Neuronal stem cell (in vitro differentiated cells): ENCODE measurements around the gene CMSS1.

Experiments
- DNase-seq: peaks from one replicate; pipeline ENCODE4 v3.0.0-alpha.2; 2013; ENCODE audit warnings: low spot score
- H2AFZ ChIP-seq: one replicate; pipeline ENCODE4 v1.6.1; 2013; ENCODE audit warnings: mild to moderate bottlenecking, low read length, inconsistent platforms
- H2AK5ac ChIP-seq: 2 replicates; pipeline ENCODE4 v1.6.1; 2013; ENCODE audit warnings: low read depth, mild to moderate bottlenecking, inconsistent platforms, low read length, moderate library complexity, mixed read lengths
- H2BK120ac ChIP-seq: 2 replicates; pipeline ENCODE4 v1.6.1; 2013; ENCODE audit warnings: low read depth, mild to moderate bottlenecking, inconsistent platforms, low read length, moderate library complexity, mixed read lengths
- H2BK12ac ChIP-seq: one replicate; pipeline ENCODE4 v1.6.1; 2013; ENCODE audit warnings: low read length, inconsistent platforms
- H2BK15ac ChIP-seq: 2 replicates; pipeline ENCODE4 v1.6.1; 2013; ENCODE audit warnings: mild to moderate bottlenecking, low read length, inconsistent platforms, mixed read lengths
- H2BK5ac ChIP-seq: one replicate; pipeline ENCODE4 v1.6.1; 2013; ENCODE audit warnings: inconsistent platforms, mild to moderate bottlenecking, low read length, moderate library complexity
- H3K14ac ChIP-seq: one replicate; pipeline ENCODE4 v1.6.1; 2013; ENCODE audit warnings: low read length, inconsistent platforms
- H3K18ac ChIP-seq: 2 replicates; pipeline ENCODE4 v1.6.1; 2013; ENCODE audit warnings: low read length, inconsistent platforms
- H3K23ac ChIP-seq: 2 replicates; pipeline ENCODE4 v1.6.1; 2013; ENCODE audit warnings: low read depth, mild to moderate bottlenecking, mixed read lengths, low read length, inconsistent platforms; ENCODE audit not compliant: poor library complexity
- H3K27ac ChIP-seq: replicated peaks from 3 replicates; pipeline ENCODE4 v1.5.1; 2013; ENCODE audit warnings: low read length, inconsistent platforms
- H3K27me3 ChIP-seq, 3 experiments: 2 replicates each; pipeline ENCODE4 v1.6.1; 2013; ENCODE audit warnings: low read length in 3 of 3, mild to moderate bottlenecking in 2 of 3, inconsistent platforms in 1 of 3, low read depth in 1 of 3, mixed read lengths in 1 of 3, moderate library complexity in 1 of 3; ENCODE audit not compliant: control insufficient read depth in 3 of 3, insufficient read depth in 3 of 3
- H3K36me3 ChIP-seq, 2 donors: replicated peaks in 1 of 2; 2 replicates each; pipeline ENCODE4 v1.6.1; 2013; ENCODE audit warnings: low read length in 2 of 2; ENCODE audit not compliant: control insufficient read depth in 2 of 2, insufficient read depth in 2 of 2
- H3K4ac ChIP-seq: 2 replicates; pipeline ENCODE4 v1.6.1; 2013; ENCODE audit warnings: inconsistent platforms, mild to moderate bottlenecking, low read length, moderate library complexity
- H3K4me1 ChIP-seq, 2 donors: 1 replicate in 1 of 2; 2 replicates in 1 of 2; pipeline ENCODE4 v1.6.1; 2013; ENCODE audit warnings: low read length in 2 of 2, low read depth in 1 of 2; ENCODE audit not compliant: control insufficient read depth in 2 of 2, insufficient read depth in 1 of 2
- H3K4me2 ChIP-seq: one replicate; pipeline ENCODE4 v1.6.1; 2013; ENCODE audit warnings: mild to moderate bottlenecking, low read length, inconsistent platforms; ENCODE audit not compliant: insufficient read depth, poor library complexity, severe bottlenecking
- H3K4me3 ChIP-seq, 2 donors: 2 replicates each; pipeline ENCODE4 v1.5.1; 2013; ENCODE audit warnings: low read length in 2 of 2, mild to moderate bottlenecking in 2 of 2, inconsistent platforms in 1 of 2, moderate library complexity in 1 of 2
- H3K79me1 ChIP-seq: one replicate; pipeline ENCODE4 v1.6.1; 2013; ENCODE audit warnings: low read depth, mild to moderate bottlenecking, inconsistent platforms, low read length, moderate library complexity
- H3K9ac ChIP-seq: one replicate; pipeline ENCODE4 v1.6.1; 2013; ENCODE audit warnings: mild to moderate bottlenecking, low read depth, low read length, inconsistent platforms; ENCODE audit not compliant: poor library complexity
- H3K9me3 ChIP-seq, 2 donors: replicated peaks in 1 of 2; 2 replicates each; pipeline versions ENCODE3 to v1.6.1; 2013; ENCODE audit warnings: low read length in 2 of 2, mild to moderate bottlenecking in 2 of 2, inconsistent platforms in 1 of 2, low read depth in 1 of 2, mixed read lengths in 1 of 2, moderate library complexity in 1 of 2; ENCODE audit not compliant: control insufficient read depth in 2 of 2, insufficient read depth in 1 of 2
- H4K8ac ChIP-seq: one replicate; pipeline ENCODE4 v1.6.1; 2013; ENCODE audit warnings: low read depth, mild to moderate bottlenecking, inconsistent platforms, low read length, moderate library complexity
- H4K91ac ChIP-seq: one replicate; pipeline ENCODE4 v1.6.1; 2013; ENCODE audit warnings: low read length, low read depth, mild to moderate bottlenecking, inconsistent platforms; ENCODE audit not compliant: poor library complexity
- WGBS, 2 donors: extraction: QIAGEN DNeasy Blood & Tissue Kit; methylation state at CpG; one replicate each; pipeline ENCODE4 v1.1.7; 2013; ENCODE audit warnings: missing lambda C conversion rate in 2 of 2, mixed read lengths in 1 of 2; ENCODE audit not compliant: insufficient read length in 2 of 2, insufficient replicate concordance in 1 of 2; ENCODE audit errors: extremely low coverage in 2 of 2; 5-methylcytosine and 5-hydroxymethylcytosine counted together

CMSS1 gene

DNA sequence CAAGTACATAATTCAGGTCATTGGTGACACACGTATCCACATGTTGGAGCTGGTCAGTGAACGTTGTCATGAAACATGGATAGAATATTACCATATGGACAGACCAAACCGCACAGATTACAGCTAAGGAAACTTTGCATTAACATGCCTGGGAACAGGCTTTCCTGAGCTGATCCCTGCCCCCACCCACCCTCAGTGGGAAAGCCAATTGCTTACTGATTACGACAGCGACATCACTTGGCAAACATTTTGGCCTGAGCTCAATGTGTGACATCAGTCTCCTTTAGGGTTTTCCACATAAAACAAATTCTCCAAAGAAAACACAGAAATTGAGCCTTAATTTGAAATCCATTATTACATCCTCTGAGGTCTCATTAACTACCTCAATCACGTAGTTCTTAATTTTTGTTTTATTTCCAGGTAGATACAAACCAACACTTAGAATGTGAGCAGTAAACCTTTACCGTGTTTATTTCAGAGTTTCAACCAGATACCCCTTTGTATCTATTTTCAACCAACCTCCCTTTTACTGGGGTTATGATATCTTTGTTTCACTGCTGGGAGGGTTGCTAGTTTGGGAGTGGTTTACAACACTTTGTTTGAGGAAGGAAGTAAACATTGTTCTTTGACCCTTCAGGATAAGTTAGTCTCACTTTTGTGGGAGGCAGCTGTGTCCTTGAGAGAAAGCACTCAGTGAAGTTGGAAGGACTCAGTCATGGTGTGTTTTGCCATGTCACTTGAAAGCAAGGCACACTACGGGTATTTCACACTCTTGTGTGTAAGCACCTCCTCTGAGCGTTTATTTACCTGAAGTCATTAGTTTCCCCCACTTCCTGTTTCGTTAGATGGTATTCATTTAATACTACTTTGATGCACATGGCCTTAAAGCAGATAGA lies 103.1 kb downstream of the CMSS1 start:
- Histone ChIP-seq H2BK15ac (no peak overlapping the region), H3K79me1 (no peaks in the 10 kb centered on the region), H2BK12ac (no peak overlapping the region), H3K4me1 (peaks cover 8 to 12% of the 10 kb centered on the region in 2 donors), H2AFZ (no peak overlapping the region), H3K36me3 (no peaks in the 10 kb centered on the region), H3K9me3 (no peaks in the 10 kb centered on the region), H3K23ac (no peak overlapping the region), H3K4ac (no peak overlapping the region), H4K8ac (no peak overlapping the region), H2BK5ac (no peak overlapping the region), H3K18ac (no peak overlapping the region), H3K27ac (no peak overlapping the region), H2AK5ac (no peak overlapping the region), H3K14ac (no peak overlapping the region), H3K4me3 (no peak overlapping the region), H3K4me2 (no peak overlapping the region), H3K27me3 (no peaks in the 10 kb centered on the region), H3K9ac (no peak overlapping the region), H2BK120ac (no peak overlapping the region), H4K91ac (no peak overlapping the region)
- no CpG with 5 or more reads among the region's 10 CpGs for WGBS, 2 donors
- DNase-seq = no peak

DNA sequence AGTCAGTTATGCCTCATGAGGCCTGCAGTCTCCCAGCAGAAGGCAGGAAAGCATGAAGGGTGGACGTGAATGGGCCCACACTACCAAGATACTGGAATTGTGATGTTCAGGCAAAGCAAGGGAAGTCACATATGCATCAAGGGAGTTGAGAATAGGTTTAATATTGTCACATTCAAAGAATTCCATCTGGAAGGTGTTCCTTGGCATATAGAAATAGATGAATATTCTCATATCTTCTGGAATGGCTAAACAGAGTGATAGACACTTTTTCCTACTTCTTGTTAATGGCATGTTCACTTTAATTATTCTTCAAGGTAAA lies 103.7 kb downstream of the CMSS1 start:
- no peak overlapping the region for H2BK12ac ChIP-seq
- WGBS, 2 donors = no CpG with 5 or more reads among the region's 1 CpG
- no peak overlapping the region for H3K4me2 ChIP-seq
- H3K18ac ChIP-seq = no peak overlapping the region
- H2BK15ac ChIP-seq = no peak overlapping the region
- H3K4me1 ChIP-seq = peaks cover 8 to 12% of the 10 kb centered on the region in 2 donors
- H3K27ac ChIP-seq = no peak overlapping the region
- H3K9me3 ChIP-seq = no peaks in the 10 kb centered on the region
- H3K4ac ChIP-seq = no peak overlapping the region
- H3K36me3 ChIP-seq = no peaks in the 10 kb centered on the region
- no peaks in the 10 kb centered on the region for H3K27me3 ChIP-seq
- H3K79me1 ChIP-seq = no peaks in the 10 kb centered on the region
- H2BK120ac ChIP-seq = no peak overlapping the region
- no peak overlapping the region for H2BK5ac ChIP-seq
- no peak overlapping the region for H3K4me3 ChIP-seq
- no peak overlapping the region for H3K14ac ChIP-seq
- H3K9ac ChIP-seq = no peak overlapping the region
- H3K23ac ChIP-seq = no peak overlapping the region
- DNase-seq = no peak
- H4K8ac ChIP-seq = no peak overlapping the region
- H4K91ac ChIP-seq = no peak overlapping the region
- no peak overlapping the region for H2AK5ac ChIP-seq
- no peak overlapping the region for H2AFZ ChIP-seq

DNA sequence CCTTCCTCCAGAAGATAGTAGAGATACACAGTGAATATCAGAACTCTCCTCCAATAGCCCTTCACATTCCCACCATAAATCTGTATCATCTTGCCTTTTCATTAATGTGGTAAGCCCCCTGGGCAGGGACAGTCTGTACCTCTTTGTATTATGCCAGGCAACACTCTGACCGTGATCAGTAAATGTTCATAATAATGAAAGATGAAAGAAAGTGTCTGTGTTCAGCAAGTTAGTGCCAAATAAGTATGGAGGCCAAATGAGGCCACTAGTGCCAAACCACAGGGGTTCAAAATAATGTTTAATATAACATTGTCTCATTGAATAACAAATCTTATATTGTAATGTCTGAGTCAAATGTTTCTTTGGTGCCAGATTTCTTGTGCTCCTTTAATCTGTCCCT lies 104.3 kb downstream of the CMSS1 start:
- H3K4ac ChIP-seq = no peak overlapping the region
- H3K79me1 ChIP-seq = no peaks in the 10 kb centered on the region
- no peak overlapping the region for H4K91ac ChIP-seq
- no peak overlapping the region for H2BK120ac ChIP-seq
- H2BK12ac ChIP-seq = no peak overlapping the region
- H3K27me3 ChIP-seq = no peaks in the 10 kb centered on the region
- no peak overlapping the region for H3K27ac ChIP-seq
- DNase-seq = no peak
- H3K36me3 ChIP-seq = no peaks in the 10 kb centered on the region
- no peak overlapping the region for H3K14ac ChIP-seq
- H3K9ac ChIP-seq = no peak overlapping the region
- peaks cover 10 to 12% of the 10 kb centered on the region in 2 donors for H3K4me1 ChIP-seq
- no peaks in the 10 kb centered on the region for H3K9me3 ChIP-seq
- no peak overlapping the region for H3K4me3 ChIP-seq
- H3K4me2 ChIP-seq = no peak overlapping the region
- H2AK5ac ChIP-seq = no peak overlapping the region
- H2BK15ac ChIP-seq = no peak overlapping the region
- no peak overlapping the region for H2AFZ ChIP-seq
- H3K23ac ChIP-seq = no peak overlapping the region
- WGBS, 2 donors = no CpG with 5 or more reads among the region's 1 CpG
- no peak overlapping the region for H4K8ac ChIP-seq
- no peak overlapping the region for H3K18ac ChIP-seq
- no peak overlapping the region for H2BK5ac ChIP-seq

DNA sequence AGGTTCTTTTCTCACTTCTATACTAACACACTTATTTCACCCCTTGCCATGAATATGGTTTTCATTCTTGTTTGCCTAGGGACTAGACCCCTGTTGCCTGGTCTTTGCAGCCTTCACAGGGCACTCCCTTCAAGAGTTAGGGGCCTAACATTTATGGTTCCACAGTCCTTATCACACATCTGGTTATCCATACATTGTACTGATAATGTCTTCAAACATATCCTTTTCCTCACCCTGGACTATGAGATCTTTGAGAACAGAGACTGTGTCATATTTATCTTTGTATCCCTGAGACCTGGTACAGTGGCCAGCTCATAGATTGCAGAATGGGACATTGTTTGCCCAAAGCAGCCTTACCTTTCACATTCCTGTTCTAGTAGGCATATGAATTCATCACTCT lies 106.2 kb downstream of the CMSS1 start:
- Histone ChIP-seq H2BK12ac (no peak overlapping the region), H2BK15ac (no peak overlapping the region), H3K18ac (no peak overlapping the region), H3K23ac (no peak overlapping the region), H2AFZ (no peak overlapping the region), H3K4me1 (peaks cover 18 to 25% of the 10 kb centered on the region in 2 donors), H3K79me1 (no peaks in the 10 kb centered on the region), H4K8ac (no peak overlapping the region), H2AK5ac (no peak overlapping the region), H3K27ac (no peak overlapping the region), H2BK5ac (no peak overlapping the region), H3K27me3 (no peaks in the 10 kb centered on the region), H3K4ac (no peak overlapping the region), H2BK120ac (no peak overlapping the region), H4K91ac (no peak overlapping the region), H3K36me3 (no peaks in the 10 kb centered on the region), H3K9me3 (no peaks in the 10 kb centered on the region), H3K4me3 (no peak overlapping the region), H3K14ac (no peak overlapping the region), H3K4me2 (no peak overlapping the region), H3K9ac (no peak overlapping the region)
- DNase-seq = no peak
